ENCODE data around the gene FABP3. TPM values are rescaled to one million over a fixed set of nuclear protein-coding genes. Genes with fewer than 3 reads are reported as not detected.

Gene FABP3
- total RNA-seq, 1 donor from 2014 or later: 148 TPM

- no peak for TF ChIP-seq CTCF (IDR thresholded peaks at IDR 0.05; ENCODE audit: partially characterized antibody, unreplicated experiment)
- H3K4me1 Mint-ChIP-seq (ENCODE audit: low read depth, unreplicated experiment): peaks cover 22% of the 10 kb centered on the region
- peaks cover 23% of the 10 kb centered on the region for H3K9me3 Mint-ChIP-seq (ENCODE audit: unreplicated experiment)
- H3K27me3 Mint-ChIP-seq (ENCODE audit: unreplicated experiment): peaks cover 17% of the 10 kb centered on the region
- H3K36me3 Mint-ChIP-seq (ENCODE audit: unreplicated experiment): no peaks in the 10 kb centered on the region
- H3K27ac Mint-ChIP-seq (ENCODE audit: unreplicated experiment): peak overlapping the region; percentile 11
- DNase-seq: no peak
- H3K4me3 Mint-ChIP-seq (ENCODE audit: unreplicated experiment): no peak overlapping the region
Observed at GRCh38 chr1:31417148-31417547, 44.3 kb upstream of the FABP3 start.

GRCh38 chr1:31416101-31416736, 43.3 kb upstream of the FABP3 start:
- H3K36me3 Mint-ChIP-seq (ENCODE audit: unreplicated experiment): no peaks in the 10 kb centered on the region
- peaks cover 21% of the 10 kb centered on the region for H3K27me3 Mint-ChIP-seq (ENCODE audit: unreplicated experiment)
- peaks cover 28% of the 10 kb centered on the region for H3K9me3 Mint-ChIP-seq (ENCODE audit: unreplicated experiment)
- peaks cover 22% of the 10 kb centered on the region for H3K4me1 Mint-ChIP-seq (ENCODE audit: low read depth, unreplicated experiment)
- DNase-seq: no peak
- H3K4me3 Mint-ChIP-seq (ENCODE audit: unreplicated experiment): peak overlapping the region; percentile 100
- TF ChIP-seq CTCF (IDR thresholded peaks at IDR 0.05; ENCODE audit: partially characterized antibody, unreplicated experiment): no peak
- no peak overlapping the region for H3K27ac Mint-ChIP-seq (ENCODE audit: unreplicated experiment)

- Mint-ChIP-seq H3K4me3 (ENCODE audit: unreplicated experiment) (peak overlapping the region; percentile 100), H3K27me3 (ENCODE audit: unreplicated experiment) (peaks cover 24% of the 10 kb centered on the region), H3K9me3 (ENCODE audit: unreplicated experiment) (peaks cover 29% of the 10 kb centered on the region), H3K36me3 (ENCODE audit: unreplicated experiment) (no peaks in the 10 kb centered on the region), H3K4me1 (ENCODE audit: low read depth, unreplicated experiment) (peaks cover 20% of the 10 kb centered on the region), H3K27ac (ENCODE audit: unreplicated experiment) (no peak overlapping the region)
- TF ChIP-seq CTCF (IDR thresholded peaks at IDR 0.05; ENCODE audit: partially characterized antibody, unreplicated experiment): no peak
- no peak for DNase-seq
Observed at GRCh38 chr1:31415658-31416057, 42.8 kb upstream of the FABP3 start.

GRCh38 chr1:31414980-31415370, 42.1 kb upstream of the FABP3 start:
- peak overlapping the region; percentile 100 for H3K4me3 Mint-ChIP-seq (ENCODE audit: unreplicated experiment)
- H3K36me3 Mint-ChIP-seq (ENCODE audit: unreplicated experiment): no peaks in the 10 kb centered on the region
- TF ChIP-seq CTCF (IDR thresholded peaks at IDR 0.05; ENCODE audit: partially characterized antibody, unreplicated experiment): no peak
- DNase-seq: no peak
- H3K27ac Mint-ChIP-seq (ENCODE audit: unreplicated experiment): peak overlapping the region; percentile 100
- peaks cover 26% of the 10 kb centered on the region for H3K27me3 Mint-ChIP-seq (ENCODE audit: unreplicated experiment)
- peaks cover 29% of the 10 kb centered on the region for H3K9me3 Mint-ChIP-seq (ENCODE audit: unreplicated experiment)
- H3K4me1 Mint-ChIP-seq (ENCODE audit: low read depth, unreplicated experiment): peaks cover 20% of the 10 kb centered on the region

- DNase-seq: peak; percentile 80
- H3K4me1 Mint-ChIP-seq (ENCODE audit: low read depth, unreplicated experiment): peaks cover 30% of the 10 kb centered on the region
Observed at GRCh38 chr1:31413405-31414001, 40.6 kb upstream of the FABP3 start.

More at GRCh38 chr1:31413405-31414001, 40.6 kb upstream of the FABP3 start:
- no peaks in the 10 kb centered on the region for H3K36me3 Mint-ChIP-seq (ENCODE audit: unreplicated experiment)
- H3K27me3 Mint-ChIP-seq (ENCODE audit: unreplicated experiment): peaks cover 26% of the 10 kb centered on the region
- TF ChIP-seq CTCF (IDR thresholded peaks at IDR 0.05; ENCODE audit: partially characterized antibody, unreplicated experiment): peak; percentile 11
- H3K4me3 Mint-ChIP-seq (ENCODE audit: unreplicated experiment): peak overlapping the region; percentile 100
- peaks cover 27% of the 10 kb centered on the region for H3K9me3 Mint-ChIP-seq (ENCODE audit: unreplicated experiment)
- H3K27ac Mint-ChIP-seq (ENCODE audit: unreplicated experiment): peak overlapping the region; percentile 100

Measured in glutamatergic neuron (in vitro differentiated cells).